T-helper 1 cell treated with Interleukin-12 subunit alpha and Interleukin-12 subunit beta and Interleukin-4 antibody, amounts not matched to agents 30 μg/mL and 1 μg/mL, for 36 hours (primary cell): ENCODE data around the gene ZNF32.

Experiments used
- H3K27ac Mint-ChIP-seq: one replicate; pipeline ENCODE4 v1.8.0; 2021; ENCODE audit warnings: mild to moderate bottlenecking, mixed read lengths
- H3K27me3 Mint-ChIP-seq: one replicate; pipeline ENCODE4 v1.8.0; 2021; ENCODE audit warnings: low read depth, mixed read lengths
- H3K36me3 Mint-ChIP-seq: one replicate; pipeline ENCODE4 v1.8.0; 2021; ENCODE audit warnings: low read depth, mixed read lengths
- H3K4me1 Mint-ChIP-seq: one replicate; pipeline ENCODE4 v1.8.0; 2021; ENCODE audit warnings: low read depth, mixed read lengths
- H3K4me3 Mint-ChIP-seq: one replicate; pipeline ENCODE4 v1.8.0; 2021; ENCODE audit warnings: mild to moderate bottlenecking, moderate library complexity, mixed read lengths
- H3K9me3 Mint-ChIP-seq: one replicate; pipeline ENCODE4 v1.8.0; 2021; ENCODE audit warnings: mixed read lengths

ZNF32 gene

GRCh38 chr10:43687373-43687772, 38.7 kb upstream of the ZNF32 start:
- Mint-ChIP-seq H3K4me3 (no peak overlapping the region), H3K9me3 (no peaks in the 10 kb centered on the region), H3K27ac (no peak overlapping the region), H3K36me3 (no peaks in the 10 kb centered on the region), H3K27me3 (peaks cover 46% of the 10 kb centered on the region), H3K4me1 (peaks cover 3% of the 10 kb centered on the region)

- Mint-ChIP-seq H3K4me3 (no peak overlapping the region), H3K27ac (no peak overlapping the region), H3K4me1 (peaks cover 3% of the 10 kb centered on the region), H3K36me3 (no peaks in the 10 kb centered on the region), H3K9me3 (no peaks in the 10 kb centered on the region), H3K27me3 (peaks cover 48% of the 10 kb centered on the region)
Observed at GRCh38 chr10:43686414-43686813, 37.7 kb upstream of the ZNF32 start.

- Mint-ChIP-seq H3K27ac (no peak overlapping the region), H3K27me3 (peaks cover 42% of the 10 kb centered on the region), H3K4me1 (peaks cover 3% of the 10 kb centered on the region), H3K4me3 (no peak overlapping the region), H3K36me3 (no peaks in the 10 kb centered on the region), H3K9me3 (no peaks in the 10 kb centered on the region)
Observed at GRCh38 chr10:43685744-43686143, 37.1 kb upstream of the ZNF32 start.

GRCh38 chr10:43684292-43684559, 35.5 kb upstream of the ZNF32 start:
- no peaks in the 10 kb centered on the region for H3K36me3 Mint-ChIP-seq
- peaks cover 26% of the 10 kb centered on the region for H3K27me3 Mint-ChIP-seq
- H3K4me3 Mint-ChIP-seq = no peak overlapping the region
- H3K27ac Mint-ChIP-seq = no peak overlapping the region
- H3K4me1 Mint-ChIP-seq = peaks cover 1% of the 10 kb centered on the region
- H3K9me3 Mint-ChIP-seq = no peaks in the 10 kb centered on the region

- Mint-ChIP-seq H3K4me3 (no peak overlapping the region), H3K4me1 (peaks cover 1% of the 10 kb centered on the region), H3K27me3 (peaks cover 25% of the 10 kb centered on the region), H3K27ac (no peak overlapping the region), H3K36me3 (no peaks in the 10 kb centered on the region), H3K9me3 (no peaks in the 10 kb centered on the region)
Observed at GRCh38 chr10:43683451-43684291, 35.0 kb upstream of the ZNF32 start.

- Mint-ChIP-seq H3K4me3 (no peak overlapping the region), H3K4me1 (no peaks in the 10 kb centered on the region), H3K27ac (no peak overlapping the region), H3K27me3 (peaks cover 22% of the 10 kb centered on the region), H3K9me3 (no peaks in the 10 kb centered on the region), H3K36me3 (no peaks in the 10 kb centered on the region)
Observed at GRCh38 chr10:43682956-43683355, 34.3 kb upstream of the ZNF32 start.

GRCh38 chr10:43681721-43682120, 33.0 kb upstream of the ZNF32 start:
- no peak overlapping the region for H3K4me3 Mint-ChIP-seq
- H3K9me3 Mint-ChIP-seq = no peaks in the 10 kb centered on the region
- H3K27ac Mint-ChIP-seq = no peak overlapping the region
- H3K27me3 Mint-ChIP-seq = peaks cover 18% of the 10 kb centered on the region
- no peaks in the 10 kb centered on the region for H3K36me3 Mint-ChIP-seq
- H3K4me1 Mint-ChIP-seq = no peaks in the 10 kb centered on the region

GRCh38 chr10:43681220-43681619, 32.5 kb upstream of the ZNF32 start:
- Mint-ChIP-seq H3K9me3 (no peaks in the 10 kb centered on the region), H3K27me3 (peaks cover 18% of the 10 kb centered on the region), H3K4me3 (no peak overlapping the region), H3K27ac (no peak overlapping the region), H3K4me1 (no peaks in the 10 kb centered on the region), H3K36me3 (no peaks in the 10 kb centered on the region)

GRCh38 chr10:43680035-43680434, 31.4 kb upstream of the ZNF32 start:
- no peaks in the 10 kb centered on the region for H3K36me3 Mint-ChIP-seq

GRCh38 chr10:43679509-43679908, 30.8 kb upstream of the ZNF32 start:
- no peaks in the 10 kb centered on the region for H3K4me1 Mint-ChIP-seq
- peaks cover 18% of the 10 kb centered on the region for H3K27me3 Mint-ChIP-seq
- no peak overlapping the region for H3K4me3 Mint-ChIP-seq
- no peaks in the 10 kb centered on the region for H3K9me3 Mint-ChIP-seq
- H3K27ac Mint-ChIP-seq = no peak overlapping the region
- H3K36me3 Mint-ChIP-seq = no peaks in the 10 kb centered on the region

More at GRCh38 chr10:43680035-43680434, 31.4 kb upstream of the ZNF32 start:
- no peaks in the 10 kb centered on the region for H3K9me3 Mint-ChIP-seq
- H3K27ac Mint-ChIP-seq = no peak overlapping the region
- peaks cover 18% of the 10 kb centered on the region for H3K27me3 Mint-ChIP-seq
- no peaks in the 10 kb centered on the region for H3K4me1 Mint-ChIP-seq
- H3K4me3 Mint-ChIP-seq = no peak overlapping the region

GRCh38 chr10:43678654-43679053, 30.0 kb upstream of the ZNF32 start:
- no peaks in the 10 kb centered on the region for H3K4me1 Mint-ChIP-seq
- no peak overlapping the region for H3K4me3 Mint-ChIP-seq
- H3K9me3 Mint-ChIP-seq = no peaks in the 10 kb centered on the region
- H3K27ac Mint-ChIP-seq = no peak overlapping the region
- no peaks in the 10 kb centered on the region for H3K36me3 Mint-ChIP-seq
- H3K27me3 Mint-ChIP-seq = peaks cover 15% of the 10 kb centered on the region

GRCh38 chr10:43676901-43677300, 28.2 kb upstream of the ZNF32 start:
- Mint-ChIP-seq H3K27ac (no peak overlapping the region), H3K4me1 (no peaks in the 10 kb centered on the region), H3K36me3 (no peaks in the 10 kb centered on the region), H3K9me3 (no peaks in the 10 kb centered on the region), H3K27me3 (peaks cover 10% of the 10 kb centered on the region), H3K4me3 (no peak overlapping the region)

- Mint-ChIP-seq H3K4me1 (peaks cover 3% of the 10 kb centered on the region), H3K27me3 (peaks cover 12% of the 10 kb centered on the region), H3K4me3 (no peak overlapping the region), H3K36me3 (no peaks in the 10 kb centered on the region), H3K27ac (no peak overlapping the region), H3K9me3 (no peaks in the 10 kb centered on the region)
Observed at GRCh38 chr10:43676331-43676730, 27.6 kb upstream of the ZNF32 start.

GRCh38 chr10:43674553-43675210, 26.0 kb upstream of the ZNF32 start:
- peaks cover 12% of the 10 kb centered on the region for H3K27me3 Mint-ChIP-seq
- H3K9me3 Mint-ChIP-seq = no peaks in the 10 kb centered on the region
- H3K4me3 Mint-ChIP-seq = no peak overlapping the region
- H3K27ac Mint-ChIP-seq = no peak overlapping the region
- H3K36me3 Mint-ChIP-seq = no peaks in the 10 kb centered on the region
- H3K4me1 Mint-ChIP-seq = peaks cover 3% of the 10 kb centered on the region

- no peak overlapping the region for H3K4me3 Mint-ChIP-seq
- H3K9me3 Mint-ChIP-seq = no peaks in the 10 kb centered on the region
Observed at GRCh38 chr10:43673471-43673870, 24.8 kb upstream of the ZNF32 start.

More at GRCh38 chr10:43673471-43673870, 24.8 kb upstream of the ZNF32 start:
- no peak overlapping the region for H3K27ac Mint-ChIP-seq
- peaks cover 15% of the 10 kb centered on the region for H3K27me3 Mint-ChIP-seq
- H3K4me1 Mint-ChIP-seq = peaks cover 3% of the 10 kb centered on the region
- no peaks in the 10 kb centered on the region for H3K36me3 Mint-ChIP-seq
